ENCODE measurements around the gene FAM98B. TPM values are rescaled to one million over a fixed set of nuclear protein-coding genes. Genes with fewer than 3 reads are reported as not detected.

FAM98B gene
- total RNA-seq, 4 donors from 2014 or later: 11.1 to 48.2 (median 15.5) TPM

DNA sequence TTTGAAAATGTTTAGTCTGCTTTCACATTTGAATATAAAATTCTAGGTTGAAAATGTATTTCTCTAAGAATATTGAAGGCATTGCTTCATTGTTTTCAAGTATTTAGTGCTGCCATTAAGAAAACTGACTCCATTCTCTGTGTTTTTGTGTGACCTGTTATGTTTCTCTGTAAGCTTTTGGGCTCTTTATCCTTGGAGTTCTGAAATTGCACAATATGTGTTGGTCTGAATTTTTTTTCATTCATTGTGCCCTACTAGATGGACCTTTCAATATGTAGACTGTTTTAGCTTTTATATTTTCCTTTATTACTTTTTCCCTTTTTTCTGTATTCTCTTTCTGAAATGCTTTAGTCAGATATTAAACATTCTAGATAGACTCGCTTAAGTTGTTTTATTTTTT, 22.2 kb downstream of the FAM98B start:
- intact Hi-C loops (cut with DNase I): no loop called here
- no peaks in the 10 kb centered on the region for H3K9me3 ChIP-seq
- no peaks in the 10 kb centered on the region for H3K4me1 ChIP-seq
- 97% methylated on average over 1 of the region's 1 CpG for WGBS
- H3K27ac ChIP-seq (replicated peaks in 1 of 4): no peak overlapping the region
- H3K4me3 ChIP-seq: no peak overlapping the region
- H3K36me3 ChIP-seq: peaks cover 16 to 61% (median 38%) of the 10 kb centered on the region in 4 donors
- no peak for DNase-seq (ENCODE audit: extremely low spot score)
- TF ChIP-seq POLR2AphosphoS5 (IDR thresholded peaks at IDR 0.05) (no peak), CTCF (IDR thresholded peaks at IDR 0.05) (no peak), POLR2A (IDR thresholded peaks at IDR 0.05; ENCODE audit: low read depth) (no peak), EP300 (IDR thresholded peaks at IDR 0.05) (no peak)
- no peaks in the 10 kb centered on the region for H3K27me3 ChIP-seq

DNA sequence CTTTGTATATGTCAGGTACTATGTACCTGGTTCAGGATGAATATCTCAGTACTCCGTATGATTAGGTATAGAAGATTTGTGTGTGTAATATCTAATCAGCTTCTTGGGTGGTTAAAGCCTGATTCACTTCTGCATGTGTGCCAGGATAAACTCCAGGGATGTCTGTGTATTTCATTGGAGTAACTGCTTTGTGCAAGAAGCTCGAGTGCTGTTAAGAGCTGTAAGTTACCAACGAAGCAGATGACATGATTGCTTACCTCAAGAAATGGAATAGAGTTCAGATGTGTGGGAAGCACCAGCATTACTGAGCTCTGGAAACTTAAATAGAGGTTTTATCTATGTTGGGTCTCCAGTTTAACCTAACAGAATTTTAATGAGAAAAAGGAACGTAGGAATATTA, 23.7 kb downstream of the FAM98B start:
- H3K27me3 ChIP-seq: no peaks in the 10 kb centered on the region
- TF ChIP-seq CTCF (IDR thresholded peaks at IDR 0.05) (no peak), EP300 (IDR thresholded peaks at IDR 0.05) (no peak), POLR2AphosphoS5 (IDR thresholded peaks at IDR 0.05) (no peak), POLR2A (IDR thresholded peaks at IDR 0.05; ENCODE audit: low read depth) (no peak)
- peaks cover 16 to 68% (median 47%) of the 10 kb centered on the region in 4 donors for H3K36me3 ChIP-seq
- no peaks in the 10 kb centered on the region for H3K9me3 ChIP-seq
- intact Hi-C loops (cut with DNase I): no loop called here
- 74% methylated on average over 4 of the region's 4 CpGs for WGBS
- H3K4me1 ChIP-seq: no peaks in the 10 kb centered on the region
- DNase-seq (ENCODE audit: extremely low spot score): no peak
- no peak overlapping the region for H3K27ac ChIP-seq (replicated peaks in 1 of 4)
- H3K4me3 ChIP-seq: no peak overlapping the region

DNA sequence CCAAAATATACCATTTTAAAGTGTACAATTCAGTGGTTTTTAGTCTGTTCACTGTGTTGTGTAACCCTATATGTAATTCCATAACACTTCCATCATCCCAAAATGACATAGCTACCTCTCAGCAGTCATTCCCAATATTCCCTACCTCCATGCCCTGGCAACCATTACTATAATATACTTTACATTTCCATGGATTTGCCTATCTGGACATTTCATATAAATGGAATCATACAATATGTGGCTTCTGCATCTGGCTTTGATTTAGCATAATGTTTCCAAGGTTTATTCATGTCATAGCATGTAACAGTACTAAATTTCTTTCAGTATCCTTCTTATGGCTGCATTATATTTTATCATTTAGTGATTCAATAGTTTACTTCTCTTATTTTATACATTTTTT, 25.3 kb downstream of the FAM98B start:
- intact Hi-C loops (cut with DNase I): no loop called here
- peaks cover 16 to 67% (median 43%) of the 10 kb centered on the region in 4 donors for H3K36me3 ChIP-seq
- no peak overlapping the region for H3K27ac ChIP-seq (replicated peaks in 1 of 4)
- no peaks in the 10 kb centered on the region for H3K27me3 ChIP-seq
- no peak overlapping the region for H3K4me3 ChIP-seq
- DNase-seq (ENCODE audit: extremely low spot score): no peak
- no peaks in the 10 kb centered on the region for H3K9me3 ChIP-seq
- no peaks in the 10 kb centered on the region for H3K4me1 ChIP-seq
- TF ChIP-seq CTCF (IDR thresholded peaks at IDR 0.05) (no peak), POLR2AphosphoS5 (IDR thresholded peaks at IDR 0.05) (no peak), POLR2A (IDR thresholded peaks at IDR 0.05; ENCODE audit: low read depth) (no peak), EP300 (IDR thresholded peaks at IDR 0.05) (no peak)

DNA sequence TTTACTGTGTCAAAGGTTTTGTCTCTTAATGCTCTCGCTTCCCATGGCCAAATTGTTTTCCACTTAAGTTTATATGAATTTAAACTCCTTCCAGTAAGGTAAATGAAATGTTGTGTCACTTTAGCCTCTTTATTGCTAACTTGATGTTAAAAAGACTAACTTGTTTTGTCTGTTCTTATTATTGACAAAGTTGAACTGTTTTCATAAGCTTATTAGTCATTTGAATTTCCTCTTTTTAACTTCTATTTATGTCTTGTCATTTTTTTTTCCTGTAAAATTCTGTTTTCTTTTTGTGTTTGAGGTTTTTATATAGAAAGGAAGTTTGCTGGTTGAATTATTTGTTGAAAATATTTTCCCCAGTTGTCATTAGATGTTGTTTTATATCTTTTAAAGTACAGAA, 25.8 kb downstream of the FAM98B start:
- DNase-seq (ENCODE audit: extremely low spot score): no peak
- peaks cover 12 to 66% (median 38%) of the 10 kb centered on the region in 4 donors for H3K36me3 ChIP-seq
- H3K9me3 ChIP-seq: no peaks in the 10 kb centered on the region
- TF ChIP-seq POLR2A (IDR thresholded peaks at IDR 0.05; ENCODE audit: low read depth) (no peak), POLR2AphosphoS5 (IDR thresholded peaks at IDR 0.05) (no peak), EP300 (IDR thresholded peaks at IDR 0.05) (no peak), CTCF (IDR thresholded peaks at IDR 0.05) (no peak)
- no peaks in the 10 kb centered on the region for H3K27me3 ChIP-seq
- H3K4me1 ChIP-seq: no peaks in the 10 kb centered on the region
- intact Hi-C loops (cut with DNase I): no loop called here
- no peak overlapping the region for H3K27ac ChIP-seq (replicated peaks in 1 of 4)
- H3K4me3 ChIP-seq: no peak overlapping the region
- 98% methylated on average over 1 of the region's 1 CpG for WGBS

DNA sequence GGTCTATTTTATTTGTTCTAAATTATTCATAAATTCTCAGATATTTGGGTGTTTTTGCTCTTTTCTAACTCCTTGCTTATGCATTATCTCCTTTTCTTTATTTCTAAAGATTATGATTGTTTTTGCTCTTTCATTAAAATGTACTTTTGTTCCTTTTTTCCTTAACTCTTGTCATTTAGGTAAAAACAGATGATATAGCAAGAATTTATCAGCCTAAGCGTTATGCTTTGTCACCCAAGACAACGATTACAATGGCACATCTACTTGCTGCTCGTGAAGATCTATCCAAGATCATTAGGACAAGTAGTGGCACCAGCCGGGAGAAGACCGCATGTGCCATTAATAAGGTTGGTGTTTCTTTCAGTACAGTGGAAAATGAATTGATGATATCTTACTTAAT, 27.2 kb downstream of the FAM98B start:
- H3K27me3 ChIP-seq: no peaks in the 10 kb centered on the region
- DNase-seq (ENCODE audit: extremely low spot score): no peak
- no peaks in the 10 kb centered on the region for H3K9me3 ChIP-seq
- no peak overlapping the region for H3K27ac ChIP-seq (replicated peaks in 1 of 4)
- intact Hi-C loops (cut with DNase I): no loop called here
- H3K4me1 ChIP-seq: no peaks in the 10 kb centered on the region
- 98% methylated on average over 5 of the region's 5 CpGs for WGBS
- H3K36me3 ChIP-seq: peaks cover 0 to 52% (median 29%) of the 10 kb centered on the region in 4 donors
- TF ChIP-seq POLR2A (IDR thresholded peaks at IDR 0.05; ENCODE audit: low read depth) (no peak), POLR2AphosphoS5 (IDR thresholded peaks at IDR 0.05) (no peak), EP300 (IDR thresholded peaks at IDR 0.05) (no peak), CTCF (IDR thresholded peaks at IDR 0.05) (no peak)
- no peak overlapping the region for H3K4me3 ChIP-seq
